Neural progenitor cell (in vitro differentiated cells): ENCODE data around the gene HIKESHI.
"Not testable (repeated sequence)": the region's sequence is repeated elsewhere in the genome, so short reads cannot be mapped to it uniquely, and the experiment has no call there.

ENCODE experiments used
- CTCF ChIP-seq: fragments of 200-600 bp; sonication (generic); IDR thresholded peaks from 2 replicates; pipeline ENCODE4 v1.5.1; 2017; ENCODE audit warnings: antibody characterized with exemption, mild to moderate bottlenecking
- EZH2 ChIP-seq: fragments of 200-600 bp; sonication (generic); IDR thresholded peaks from 2 replicates; pipeline ENCODE4 v1.6.1; 2017; ENCODE audit warnings: antibody characterized with exemption, mild to moderate bottlenecking, moderate library complexity
- EZH2phosphoT487 ChIP-seq: fragments of 200-600 bp; sonication (generic); IDR thresholded peaks from 2 replicates; pipeline ENCODE4 v1.6.1; 2017; ENCODE audit warnings: antibody characterized with exemption

DNA sequence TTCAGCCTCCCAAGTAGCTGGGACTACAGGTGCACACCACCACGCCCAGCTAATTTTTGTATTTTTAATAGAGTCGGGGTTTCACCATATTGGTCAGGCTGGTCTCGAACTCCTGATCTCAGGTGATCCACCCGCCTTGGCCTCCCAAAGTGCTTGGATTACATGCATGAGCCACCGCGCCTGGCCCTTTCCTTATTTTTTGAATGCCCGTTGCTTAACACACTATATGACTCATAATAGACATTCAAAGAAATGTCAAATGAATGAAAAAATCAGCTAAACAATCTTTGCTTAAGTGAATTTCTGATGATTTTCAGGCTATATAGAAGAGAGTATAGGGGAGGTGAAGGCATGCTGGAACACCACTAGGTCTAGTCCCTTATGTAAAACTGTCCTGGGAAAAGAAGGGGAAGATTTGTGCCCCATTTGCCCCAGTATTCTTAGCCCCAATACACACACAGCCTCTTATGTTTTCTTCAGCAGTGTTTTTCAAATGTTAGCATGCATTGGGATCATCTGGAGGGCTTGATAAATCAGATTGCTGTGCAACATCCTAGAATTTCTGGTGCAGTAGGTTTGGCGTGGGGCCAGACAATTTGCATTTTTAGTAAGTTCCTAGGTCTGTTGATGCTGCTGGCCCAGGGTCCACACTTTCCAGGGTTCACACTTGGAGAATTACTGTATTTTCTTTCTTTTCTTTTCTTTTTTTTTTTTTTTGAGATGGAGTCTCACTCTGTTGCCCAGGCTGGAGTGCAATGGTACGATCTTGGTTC lies 12.3 kb upstream of the HIKESHI start:
- TF ChIP-seq EZH2, CTCF, EZH2phosphoT487: not testable (repeated sequence)
